Measurements from ENCODE around the gene MAP2K6.

The MAP2K6 gene

DNA sequence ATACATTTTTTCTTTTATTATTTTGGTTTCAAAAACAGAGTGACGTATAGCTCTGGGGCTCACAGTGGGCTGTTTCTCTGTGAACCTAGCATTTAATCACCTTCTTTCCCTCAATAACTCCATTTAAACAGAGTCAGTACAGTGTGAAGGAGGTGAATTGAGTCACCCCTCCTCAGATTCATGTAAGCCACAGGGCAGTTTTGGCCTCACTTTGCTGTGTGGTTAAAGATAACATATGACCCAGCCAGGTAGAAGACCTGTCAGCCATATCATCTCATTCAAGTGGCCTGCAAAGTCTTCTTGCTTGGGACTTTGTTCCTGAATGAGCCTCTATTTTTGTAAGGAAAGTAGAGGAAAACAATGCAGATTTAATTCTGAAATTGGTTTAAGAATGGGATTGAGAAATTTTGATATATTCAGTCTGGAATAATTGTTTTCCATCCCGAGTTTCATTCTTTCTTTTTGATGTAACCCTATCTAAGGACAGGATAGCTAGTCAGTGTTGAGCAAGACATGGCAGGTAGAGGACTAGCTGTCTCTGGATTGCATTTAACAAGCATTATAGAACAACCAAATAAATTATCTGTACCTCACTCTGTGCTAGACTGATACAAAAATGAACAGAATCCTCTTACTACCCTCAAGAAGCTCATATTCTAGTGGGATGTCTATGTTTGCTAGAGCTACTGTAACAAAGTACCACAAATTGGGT is 13.1 kb downstream of the MAP2K6 start:
- no peak for DNase-seq (ENCODE audit: low read depth in 2 of 2)

DNA sequence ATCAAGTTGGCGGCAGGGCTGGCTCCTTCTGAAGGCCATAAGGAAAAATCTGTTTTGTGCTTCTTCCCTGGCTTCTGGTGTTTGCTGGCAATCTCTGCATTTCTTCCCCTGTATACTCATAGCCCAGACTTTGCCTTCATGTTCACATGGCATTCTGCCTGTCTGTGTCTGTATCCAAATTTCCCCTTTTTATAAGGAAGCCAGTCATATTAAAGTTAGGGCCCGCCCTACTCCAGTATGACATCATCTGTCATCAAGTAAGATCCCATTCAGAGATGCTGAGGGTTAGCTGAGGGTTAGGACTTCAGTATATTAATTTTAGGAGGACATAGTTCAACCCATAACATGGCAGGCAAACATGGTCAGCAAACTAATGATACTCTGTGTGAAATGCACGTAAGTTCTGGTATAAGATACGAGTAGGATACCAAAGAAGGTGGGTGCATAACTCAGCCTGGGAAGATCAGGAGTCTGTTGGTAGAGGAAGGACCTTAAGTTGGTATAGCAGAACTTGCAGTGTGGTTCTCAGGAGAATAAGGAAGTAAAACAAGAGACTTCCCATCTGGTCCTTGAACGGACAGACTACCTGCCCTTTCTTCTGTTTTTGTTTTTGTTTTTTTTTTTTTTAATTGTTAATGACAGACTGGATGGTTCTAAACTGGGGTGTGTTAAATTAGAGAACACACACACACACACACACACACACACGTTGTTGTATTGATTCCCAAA is 13.9 kb downstream of the MAP2K6 start:
- DNase-seq (ENCODE audit: low read depth in 2 of 2), result no peak

DNA sequence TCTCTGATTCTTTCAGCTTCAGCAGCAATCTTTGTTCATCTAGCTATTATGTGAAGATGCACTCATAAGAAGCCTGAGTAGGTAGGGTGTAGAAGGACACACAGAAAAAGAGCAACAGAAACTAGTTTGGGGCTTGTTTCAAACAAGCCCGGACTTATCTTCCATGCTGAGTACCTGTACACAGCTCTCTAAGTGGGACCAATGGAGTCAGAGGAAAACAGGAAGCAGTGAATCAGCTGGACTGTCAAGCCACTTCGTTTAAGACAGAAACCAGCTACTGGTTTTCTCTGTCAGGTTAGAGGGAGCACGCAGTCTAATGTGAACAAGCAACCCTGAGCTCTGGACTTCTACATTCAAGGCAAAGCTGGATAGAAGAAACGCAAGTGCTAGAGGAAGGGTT is 16.0 kb downstream of the MAP2K6 start:
- DNase-seq (ENCODE audit: low read depth in 2 of 2), result no peak

DNA sequence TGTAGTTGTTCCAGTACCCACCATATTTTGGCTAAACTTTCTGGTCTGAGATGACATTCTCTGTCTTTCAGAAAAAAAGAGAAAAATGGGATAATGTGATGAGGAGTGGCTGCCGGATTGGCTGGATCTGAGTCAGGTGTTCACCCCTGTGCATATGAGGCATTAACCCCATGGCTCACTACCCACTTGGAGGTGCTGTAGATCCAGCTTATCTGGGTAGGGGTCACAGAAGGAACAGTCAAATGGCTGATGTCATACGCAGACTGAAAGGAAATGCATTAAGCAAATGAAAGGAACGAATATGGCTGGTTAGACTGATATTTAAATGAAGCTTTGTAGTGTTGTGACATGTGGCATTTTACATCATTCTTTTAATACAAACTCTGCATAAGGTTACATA is 17.3 kb downstream of the MAP2K6 start:
- DNase-seq (ENCODE audit: low read depth in 2 of 2), result no peak

- no peak for DNase-seq (ENCODE audit: low read depth in 2 of 2)
Observed at GRCh38 chr17:69433093-69433492, 18.6 kb downstream of the MAP2K6 start.

DNA sequence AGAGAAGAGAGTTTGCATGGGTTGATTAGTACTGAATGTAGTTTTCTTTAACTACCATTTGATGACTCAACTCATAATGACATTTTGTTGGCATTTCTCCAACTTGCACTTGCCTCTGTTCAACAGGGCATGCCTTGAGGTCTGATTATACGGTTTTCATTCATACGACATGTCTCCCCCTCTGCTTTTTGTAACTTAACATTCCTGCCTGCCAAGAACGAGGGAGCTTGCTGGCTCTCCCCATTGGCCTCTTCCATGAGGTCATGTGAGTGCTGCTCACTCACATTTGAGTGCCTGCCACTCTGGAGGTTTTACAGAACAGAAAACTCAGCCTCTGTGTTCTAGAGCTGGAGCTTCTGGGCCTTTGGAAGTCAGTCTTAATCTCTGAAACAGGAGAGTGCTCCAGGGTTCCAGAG is 19.7 kb downstream of the MAP2K6 start:
- DNase-seq (ENCODE audit: low read depth in 2 of 2), result no peak

DNA sequence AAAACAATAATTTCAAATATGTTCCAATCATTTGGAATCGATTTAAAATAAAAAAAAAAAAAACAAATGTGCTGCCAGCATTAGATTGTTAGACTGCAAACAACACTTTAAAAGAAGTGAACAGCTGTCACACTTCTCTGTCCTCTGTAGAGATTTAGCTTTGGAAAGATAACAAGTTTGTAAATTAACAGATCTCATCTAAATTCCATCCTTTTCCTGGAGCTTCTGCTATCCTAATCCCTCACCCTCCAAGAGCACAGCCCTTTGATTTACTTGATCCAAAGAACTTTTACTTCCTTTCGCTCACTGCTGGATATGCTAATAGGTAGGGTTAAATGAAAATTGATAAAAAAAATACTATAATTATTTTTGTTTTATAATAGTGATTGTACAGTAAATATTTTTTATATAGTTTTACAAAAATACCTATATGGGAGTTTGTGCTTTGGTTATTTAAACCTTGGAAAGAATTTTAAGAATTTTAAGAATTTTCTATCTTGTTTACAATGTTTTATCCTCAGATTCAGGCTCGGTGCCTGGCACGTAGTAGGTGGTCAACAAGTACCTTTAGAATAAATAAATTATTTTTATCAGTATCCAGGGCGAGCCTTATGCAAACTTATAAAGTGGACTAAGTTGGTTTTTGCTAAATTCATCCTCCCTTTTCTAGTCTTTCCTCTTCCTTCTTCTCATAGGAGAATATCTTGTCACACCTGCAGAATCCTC is 21.6 kb downstream of the MAP2K6 start:
- DNase-seq (ENCODE audit: low read depth in 2 of 2), result no peak

- no peak for DNase-seq (ENCODE audit: low read depth in 2 of 2)
Observed at GRCh38 chr17:69437475-69437874, 23.0 kb downstream of the MAP2K6 start.

DNA sequence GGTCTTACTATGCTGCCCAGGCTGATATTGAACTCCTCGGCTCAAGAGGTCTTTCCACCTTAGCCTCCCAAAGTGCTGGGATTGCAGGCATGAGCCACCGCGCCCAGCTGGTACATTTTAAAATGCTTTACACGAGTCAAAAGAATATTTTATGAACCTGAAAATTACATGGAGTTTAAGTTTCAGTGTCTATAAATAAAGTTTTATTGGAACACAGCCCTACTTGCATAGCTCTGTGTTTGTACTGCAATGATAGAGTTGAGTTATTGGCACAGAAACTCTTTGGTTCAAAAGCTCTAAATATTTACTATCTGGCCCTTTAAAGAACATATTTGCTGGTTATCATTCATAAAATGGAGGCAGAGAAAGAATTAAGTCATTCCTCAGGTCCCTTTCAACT is 24.3 kb downstream of the MAP2K6 start:
- DNase-seq (ENCODE audit: low read depth in 2 of 2), result no peak

GRCh38 chr17:69441179-69441578 is 26.7 kb downstream of the MAP2K6 start:
- no peak for DNase-seq (ENCODE audit: low read depth in 2 of 2)

DNA sequence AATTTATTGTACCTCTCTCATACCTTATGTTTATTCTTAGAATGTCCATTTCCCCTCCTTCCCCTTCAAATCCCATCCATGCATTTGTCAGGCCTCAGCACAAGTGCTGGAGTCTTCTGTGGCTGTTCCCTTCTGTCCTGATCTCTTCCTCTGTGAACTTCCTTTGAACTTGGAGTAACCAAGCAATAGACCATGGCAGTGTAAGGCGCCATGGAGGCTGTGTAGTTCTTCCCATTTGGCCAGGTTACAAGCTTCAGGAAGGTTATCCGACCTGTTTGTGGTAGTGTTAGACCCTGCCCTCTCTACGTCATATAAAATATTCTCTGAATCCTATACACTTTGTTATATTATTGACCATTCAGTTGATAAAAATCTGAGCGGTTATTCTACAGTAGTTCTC is 28.6 kb downstream of the MAP2K6 start:
- DNase-seq (ENCODE audit: low read depth in 2 of 2), result no peak

- no peak for DNase-seq (ENCODE audit: low read depth in 2 of 2)
Observed at GRCh38 chr17:69444023-69444422, 29.5 kb downstream of the MAP2K6 start.

DNA sequence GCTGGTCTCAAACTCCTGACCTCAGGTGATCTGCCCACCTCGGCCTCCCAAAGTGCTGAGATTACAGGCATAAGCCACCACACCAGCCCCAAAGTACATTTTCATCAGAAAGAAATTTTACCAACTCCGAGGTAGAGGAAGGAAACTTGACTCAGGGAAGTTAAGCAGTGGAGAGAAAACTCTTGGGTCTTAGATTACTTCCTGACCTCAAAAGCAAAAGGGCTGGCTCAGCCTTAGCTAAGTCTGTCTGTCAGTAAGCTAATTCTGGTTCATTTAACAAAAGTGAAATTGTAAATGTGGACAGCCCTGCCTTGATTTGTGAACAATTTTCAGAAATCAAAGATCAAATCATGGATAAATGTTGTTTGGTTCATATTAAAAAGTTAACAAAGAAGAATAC is 30.6 kb downstream of the MAP2K6 start:
- DNase-seq (ENCODE audit: low read depth in 2 of 2), result no peak

GRCh38 chr17:69447726-69448125 is 33.2 kb downstream of the MAP2K6 start:
- DNase-seq (ENCODE audit: low read depth in 2 of 2), result no peak

GRCh38 chr17:69448431-69449102 is 34.1 kb downstream of the MAP2K6 start:
- no peak for DNase-seq (ENCODE audit: low read depth in 2 of 2)

DNA sequence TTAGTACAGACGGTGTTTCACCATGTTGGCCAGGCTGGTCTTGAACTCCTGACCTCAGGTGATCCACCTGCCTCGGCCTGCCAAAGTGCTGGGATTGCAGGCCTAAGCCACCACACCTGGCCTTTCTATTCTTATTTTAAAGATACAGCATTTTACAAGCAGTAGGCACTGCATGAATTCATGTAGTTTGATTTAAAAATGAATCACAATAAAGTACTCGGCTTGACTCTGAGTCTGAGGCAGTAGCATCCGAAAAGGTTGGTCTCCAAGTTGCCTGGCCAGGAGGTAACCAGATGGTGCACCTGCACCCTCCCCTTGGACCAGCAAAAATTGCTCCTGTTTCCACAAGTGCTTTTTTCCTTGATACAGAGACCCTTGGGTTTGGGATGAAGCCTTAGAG is 35.6 kb downstream of the MAP2K6 start:
- no peak for DNase-seq (ENCODE audit: low read depth in 2 of 2)

- DNase-seq (ENCODE audit: low read depth in 2 of 2), result no peak
Observed at GRCh38 chr17:69450918-69451317, 36.4 kb downstream of the MAP2K6 start.

GRCh38 chr17:69451416-69452394 is 37.2 kb downstream of the MAP2K6 start:
- DNase-seq (ENCODE audit: low read depth in 2 of 2), result no peak

DNA sequence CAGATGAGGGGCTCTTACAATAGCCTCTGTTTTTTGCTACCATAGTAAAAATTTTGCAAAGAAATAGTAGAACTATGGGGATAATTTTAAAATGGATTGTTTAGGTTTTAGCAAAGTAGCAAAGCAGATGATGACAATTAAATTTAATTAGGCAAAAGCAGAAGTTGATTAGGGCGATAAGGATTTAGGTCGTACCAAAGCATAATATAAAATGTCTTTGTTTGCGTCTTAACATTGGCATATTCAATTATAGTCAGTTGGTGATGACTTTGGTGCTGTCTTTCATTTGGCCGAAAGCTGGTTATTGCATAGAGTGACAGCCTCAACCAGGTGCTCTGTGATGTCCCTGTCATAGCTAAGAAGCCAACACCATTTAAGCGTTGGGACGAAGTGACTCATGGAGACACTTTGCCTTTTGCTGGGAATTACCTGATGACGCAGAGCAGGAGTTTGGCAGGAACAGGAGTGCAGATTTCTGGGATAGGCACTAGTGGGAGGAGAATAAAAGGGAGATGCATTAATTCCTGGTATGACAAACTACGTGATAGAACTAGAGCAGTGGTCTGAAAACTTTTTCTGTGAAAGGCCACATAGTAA is 38.3 kb downstream of the MAP2K6 start:
- no peak for DNase-seq (ENCODE audit: low read depth in 2 of 2)

- DNase-seq (ENCODE audit: low read depth in 2 of 2), result no peak
Observed at GRCh38 chr17:69454051-69454450, 39.6 kb downstream of the MAP2K6 start.

DNA sequence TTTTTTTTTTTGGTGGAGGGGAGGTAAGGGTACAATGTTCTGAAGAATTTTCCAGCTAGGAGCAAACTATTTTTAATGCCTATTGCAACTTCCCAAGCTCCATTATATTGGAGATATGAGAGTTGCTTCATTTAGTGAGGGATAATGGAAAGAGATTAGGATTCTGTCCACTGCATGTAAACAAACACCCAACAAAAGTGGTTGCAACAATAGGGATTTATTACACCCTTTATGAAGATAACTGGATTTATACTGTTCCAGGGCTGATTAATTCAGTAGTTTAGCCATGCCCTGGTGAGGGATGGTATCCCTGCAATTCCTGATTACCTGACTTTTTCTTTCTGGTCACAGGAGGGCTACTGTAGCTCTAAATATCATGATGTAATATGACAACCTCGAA is 40.5 kb downstream of the MAP2K6 start:
- no peak for DNase-seq (ENCODE audit: low read depth in 2 of 2)

Data from stimulated activated CD4-positive, alpha-beta T cell treated with anti-CD3 and anti-CD28 coated beads, Interleukin-1b, Interleukin-23, amount 100 ng/mL, for 4 hours (primary cell).